ENCODE measurements around the gene ZNF568.

The ZNF568 gene

GRCh38 chr19:36915992-36916830, at the start of gene ZNF568, which contains the start of gene ZNF829:
TSS of gene ZNF568 (plus strand) at chr19:36916332. CDS start at chr19:36922771, 6,439 bp downstream.
TSS of gene ZNF829 (minus strand) at chr19:36916291. CDS start at chr19:36915167, 1,124 bp downstream.
- DNase-seq = peak; percentile 91

- no peak for DNase-seq
Measured at GRCh38 chr19:36876993-36877938, 38.9 kb upstream of the ZNF568 start.

DNA sequence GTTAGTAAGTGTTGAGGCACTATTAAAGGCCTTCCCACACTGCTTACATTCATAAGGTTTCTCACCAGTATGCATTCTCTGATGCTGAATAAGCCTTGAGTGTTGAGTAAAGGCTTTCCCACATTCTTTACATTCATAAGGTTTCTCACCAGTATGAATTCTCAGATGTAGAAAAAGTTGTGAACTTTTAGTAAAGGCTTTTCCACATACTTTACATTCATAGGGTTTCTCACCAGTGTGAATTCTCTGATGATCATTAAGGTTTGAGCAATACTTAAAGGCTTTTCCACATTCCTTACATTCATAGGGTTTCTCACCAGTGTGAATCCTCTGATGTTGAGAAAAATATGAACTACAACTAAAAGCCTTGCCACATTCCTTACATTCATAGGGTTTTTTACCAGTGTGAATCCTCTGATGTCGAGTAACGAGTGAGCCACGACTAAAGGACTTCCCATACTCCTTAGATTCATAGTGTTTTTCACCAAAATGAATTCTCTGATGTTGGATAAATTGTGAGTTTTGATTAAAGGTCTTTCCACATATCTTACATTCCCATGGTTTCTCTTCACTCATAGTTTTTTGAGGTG, 24.3 kb upstream of the ZNF568 start:
- DNase-seq = no peak

- DNase-seq = no peak
Measured at GRCh38 chr19:36894849-36895383, 21.2 kb upstream of the ZNF568 start.

GRCh38 chr19:36898422-36898821, 17.7 kb upstream of the ZNF568 start:
- no peak for DNase-seq

DNA sequence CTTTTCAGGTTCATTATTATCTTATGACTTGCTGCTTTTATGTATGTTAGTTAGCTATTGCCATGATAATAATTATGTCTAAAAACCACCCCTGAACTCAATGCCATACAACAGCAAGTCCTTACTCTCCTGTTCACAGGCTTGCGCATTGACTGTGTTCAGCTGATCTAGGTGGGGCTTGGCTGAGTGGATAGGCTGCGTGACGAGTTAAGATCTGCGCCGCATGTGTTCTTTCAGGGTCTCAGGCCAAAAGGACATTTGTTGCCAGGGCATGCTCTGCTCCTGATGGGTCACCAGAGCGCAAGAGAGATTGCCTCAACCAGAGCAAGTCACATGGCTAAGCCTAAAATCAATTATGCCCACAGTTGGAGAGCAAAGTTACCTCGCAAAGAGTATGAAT, 859 bp downstream of the ZNF568 start:
- no peak for DNase-seq

- no peak for DNase-seq
Measured at GRCh38 chr19:36918090-36918489, 2.0 kb downstream of the ZNF568 start.

DNA sequence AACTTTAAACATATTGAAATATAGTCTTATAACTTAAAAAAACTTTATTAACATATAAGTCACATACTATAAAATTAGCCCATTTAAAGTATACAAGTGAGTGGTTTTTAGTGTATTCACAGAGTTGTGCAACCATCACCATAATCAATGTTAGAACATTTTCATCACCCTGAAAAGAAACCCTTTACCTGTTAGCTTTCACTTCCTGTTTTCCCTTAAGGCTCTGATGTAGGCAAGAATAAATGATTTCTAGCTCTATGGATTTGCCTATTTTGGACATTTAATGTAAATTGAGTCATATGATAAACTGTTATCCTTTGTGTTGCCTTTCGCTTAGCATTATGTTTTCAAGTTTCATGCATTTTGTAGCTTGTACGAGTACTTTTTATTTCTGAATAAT, 15.6 kb downstream of the ZNF568 start:
- DNase-seq = no peak

DNA sequence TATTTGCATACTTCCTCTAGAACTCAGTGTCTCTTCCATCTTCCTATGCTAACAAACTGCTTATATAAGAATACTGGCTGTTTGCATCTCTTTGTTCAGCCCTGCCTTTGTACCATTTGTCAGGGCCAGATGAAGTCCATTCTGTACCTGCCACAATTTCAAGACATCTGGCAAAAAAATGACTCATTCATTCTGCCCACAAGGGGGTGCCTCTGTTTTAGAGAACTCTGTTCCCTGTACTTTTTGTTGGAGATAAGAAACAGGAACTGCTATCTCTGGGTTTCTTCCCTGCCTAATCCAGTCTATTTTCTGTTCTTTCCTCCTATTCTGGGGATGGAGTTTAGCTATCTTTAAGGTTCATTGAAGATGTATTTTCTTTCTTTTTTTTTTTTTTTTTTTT, 23.0 kb downstream of the ZNF568 start:
- DNase-seq = no peak

DNA sequence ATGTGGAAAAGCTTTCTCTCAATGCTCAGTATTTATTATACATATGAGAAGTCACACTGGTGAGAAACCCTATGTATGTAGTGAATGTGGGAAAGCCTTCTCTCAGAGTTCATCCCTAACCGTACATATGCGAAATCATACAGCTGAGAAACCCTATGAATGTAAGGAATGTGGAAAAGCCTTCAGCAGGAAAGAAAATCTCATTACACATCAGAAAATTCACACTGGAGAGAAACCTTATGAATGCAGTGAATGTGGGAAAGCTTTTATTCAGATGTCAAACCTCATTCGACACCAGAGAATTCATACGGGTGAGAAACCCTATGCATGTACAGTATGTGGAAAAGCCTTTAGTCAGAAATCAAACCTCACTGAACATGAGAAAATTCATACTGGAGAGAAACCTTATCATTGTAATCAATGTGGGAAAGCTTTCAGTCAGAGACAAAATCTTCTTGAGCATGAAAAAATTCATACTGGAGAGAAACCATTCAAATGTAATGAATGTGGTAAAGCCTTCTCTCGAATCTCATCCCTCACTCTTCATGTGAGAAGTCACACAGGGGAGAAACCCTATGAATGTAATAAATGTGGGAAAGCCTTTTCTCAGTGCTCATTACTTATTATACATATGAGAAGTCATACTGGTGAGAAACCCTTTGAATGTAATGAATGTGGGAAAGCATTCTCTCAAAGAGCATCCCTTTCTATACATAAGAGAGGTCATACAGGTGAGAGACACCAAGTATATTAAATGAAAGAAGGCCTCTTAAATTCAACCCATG, 34.4 kb downstream of the ZNF568 start:
- DNase-seq = no peak

DNA sequence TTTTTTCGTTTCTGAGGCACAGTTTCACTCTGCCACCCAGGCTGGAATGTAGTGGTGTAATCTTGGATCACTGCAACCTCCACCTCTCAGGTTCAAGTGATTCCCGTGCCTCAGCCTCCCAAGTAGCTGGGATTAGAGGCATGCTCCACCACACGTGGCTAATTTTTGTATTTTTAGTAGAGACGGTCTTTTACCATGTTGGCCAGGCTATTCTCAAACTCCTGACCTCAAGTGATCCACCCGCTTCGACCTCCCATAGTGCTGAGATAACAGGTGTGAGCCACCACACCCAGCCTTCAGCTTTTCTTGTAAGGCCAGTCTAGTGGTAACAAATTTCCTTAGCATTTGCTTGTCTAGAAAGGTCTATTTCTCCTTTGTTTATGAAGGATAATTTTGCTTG, 46.2 kb downstream of the ZNF568 start:
- DNase-seq = no peak

GRCh38 chr19:36963280-36963679, 47.1 kb downstream of the ZNF568 start:
- no peak for DNase-seq

- no peak for DNase-seq
Measured at GRCh38 chr19:36972571-36972970, 56.4 kb downstream of the ZNF568 start.

DNA sequence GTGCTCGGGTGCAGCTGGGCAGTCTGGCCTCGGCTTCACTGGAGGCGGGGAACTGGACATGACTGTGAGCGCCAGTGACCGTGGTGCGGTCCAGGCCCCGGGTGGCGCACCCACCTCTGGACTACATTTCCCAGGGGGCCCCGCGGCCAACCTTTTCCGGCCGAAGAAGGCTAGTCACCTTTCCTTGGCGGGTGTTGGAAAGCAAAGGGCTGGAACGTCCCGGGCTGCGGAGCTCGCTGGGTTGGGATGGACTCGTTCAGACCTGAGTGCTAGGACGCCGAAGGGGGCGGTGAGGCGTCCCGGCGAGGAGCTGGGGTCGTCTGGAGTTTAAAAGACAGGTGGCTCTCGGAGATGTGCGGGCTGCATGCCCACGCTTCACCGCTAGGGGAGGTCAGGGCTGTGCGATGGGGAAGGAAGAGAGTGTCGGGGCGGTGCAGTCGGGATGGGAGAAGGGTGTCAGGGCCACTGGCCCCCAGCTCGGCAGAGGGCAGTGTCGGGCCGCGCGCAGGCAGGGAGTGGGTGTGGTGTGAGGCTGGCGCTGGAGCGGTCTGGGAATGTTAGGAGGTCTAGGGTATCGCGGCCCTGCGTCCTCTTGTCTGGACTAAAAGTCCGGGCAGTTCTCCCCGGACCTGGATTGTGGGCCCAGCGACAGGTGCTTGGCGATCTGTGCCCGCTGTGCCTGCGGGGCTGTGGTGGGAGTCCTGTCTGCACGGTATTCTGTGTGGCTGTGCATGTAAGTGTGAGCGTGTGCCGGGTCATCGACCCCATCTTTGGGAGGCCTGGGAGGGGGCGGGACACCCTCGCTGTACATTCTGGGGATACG, 57.1 kb downstream of the ZNF568 start:
- DNase-seq = peak; percentile 82

GRCh38 chr19:36973844-36974195, 57.7 kb downstream of the ZNF568 start:
- no peak for DNase-seq

- no peak for DNase-seq
Measured at GRCh38 chr19:36986131-36986530, 70.0 kb downstream of the ZNF568 start.

GRCh38 chr19:36986601-36987000, 70.5 kb downstream of the ZNF568 start:
- no peak for DNase-seq

GRCh38 chr19:36987091-36987490, 71.0 kb downstream of the ZNF568 start:
- DNase-seq = no peak

GRCh38 chr19:36997152-36997842, 81.2 kb downstream of the ZNF568 start:
- DNase-seq = no peak

DNA sequence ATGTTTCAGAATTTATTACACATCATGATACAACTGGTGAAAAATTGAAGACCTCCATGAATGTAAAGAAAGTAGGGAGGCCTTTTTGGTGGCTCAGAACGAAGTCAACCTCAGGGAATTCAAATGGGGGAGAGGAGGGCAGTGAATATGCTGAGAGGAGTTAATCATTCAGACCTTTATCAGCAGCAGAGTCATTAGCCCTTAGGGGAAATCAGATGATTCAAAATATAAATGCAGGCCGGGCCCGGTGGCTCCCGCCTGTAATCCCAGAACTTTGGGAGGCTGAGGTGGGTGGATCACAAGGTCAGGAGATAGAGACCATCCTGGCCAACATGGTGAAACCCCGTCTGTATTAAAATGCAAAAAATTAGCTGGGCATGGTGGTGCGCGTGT, 81.7 kb downstream of the ZNF568 start:
- DNase-seq = no peak

DNA sequence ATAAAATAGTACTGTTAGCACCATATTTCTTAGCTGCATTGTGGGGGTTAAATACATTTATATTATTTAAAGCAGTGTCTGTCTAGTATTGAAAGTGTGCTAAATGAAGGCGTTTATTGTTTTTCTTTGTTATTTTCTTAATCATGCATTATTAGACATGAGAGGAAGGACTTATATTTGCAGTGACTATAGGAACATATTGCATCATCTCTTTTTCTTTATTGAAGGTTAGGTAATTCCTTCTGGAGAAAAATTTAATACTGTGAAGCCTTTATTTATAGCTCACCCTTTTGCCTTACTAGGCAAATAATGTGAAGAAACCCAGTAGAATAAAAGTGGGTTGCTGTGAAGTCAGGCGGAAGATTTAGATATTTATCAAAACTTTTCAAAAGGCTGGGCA, 83.2 kb downstream of the ZNF568 start:
- no peak for DNase-seq

Measured in stimulated activated CD4-positive, alpha-beta T cell treated with anti-CD3 and anti-CD28 coated beads, Interleukin-15, amount 100 ng/mL, for 24 hours (primary cell).